HG03558 (cell line): ENCODE measurements around the gene COLEC12.

Source experiments
- ATAC-seq: cut with Tn5 transposase; IDR thresholded peaks from one replicate; pipeline ENCODE4 v1.9.1; 2021; ENCODE audit warnings: moderate number of reproducible peaks; ENCODE audit not compliant: unreplicated experiment; ENCODE audit errors: extremely low read depth

The COLEC12 gene

GRCh38 chr18:506801-507200, 6.3 kb upstream of the COLEC12 start:
- ATAC-seq, result no peak

GRCh38 chr18:506264-506663, 5.8 kb upstream of the COLEC12 start:
- ATAC-seq, result no peak

- ATAC-seq, result peak; percentile 97
Observed at GRCh38 chr18:505483-506122, 5.1 kb upstream of the COLEC12 start.

- no peak for ATAC-seq
Observed at GRCh38 chr18:501406-501714, 859 bp upstream of the COLEC12 start.

GRCh38 chr18:499776-500631, 497 bp downstream of the COLEC12 start:
- ATAC-seq, result no peak

GRCh38 chr18:498931-499775, 1.3 kb downstream of the COLEC12 start:
- ATAC-seq, result no peak

- no peak for ATAC-seq
Observed at GRCh38 chr18:497688-498087, 2.8 kb downstream of the COLEC12 start.

- ATAC-seq, result no peak
Observed at GRCh38 chr18:495452-495851, 5.0 kb downstream of the COLEC12 start.

- ATAC-seq, result no peak
Observed at GRCh38 chr18:495017-495416, 5.5 kb downstream of the COLEC12 start.

- no peak for ATAC-seq
Observed at GRCh38 chr18:493986-494983, 6.2 kb downstream of the COLEC12 start.

- ATAC-seq, result no peak
Observed at GRCh38 chr18:492451-492850, 8.1 kb downstream of the COLEC12 start.

- no peak for ATAC-seq
Observed at GRCh38 chr18:490624-491023, 9.9 kb downstream of the COLEC12 start.

- ATAC-seq, result no peak
Observed at GRCh38 chr18:490024-490366, 10.5 kb downstream of the COLEC12 start.

GRCh38 chr18:489244-490023, 11.1 kb downstream of the COLEC12 start:
- ATAC-seq, result no peak

- no peak for ATAC-seq
Observed at GRCh38 chr18:486929-487740, 13.4 kb downstream of the COLEC12 start.

GRCh38 chr18:484749-485464, 15.6 kb downstream of the COLEC12 start:
- ATAC-seq, result peak; percentile 68

- no peak for ATAC-seq
Observed at GRCh38 chr18:478681-479080, 21.8 kb downstream of the COLEC12 start.

GRCh38 chr18:477565-477964, 22.9 kb downstream of the COLEC12 start:
- ATAC-seq, result no peak
